ENCODE results near the gene HELT. TPM values are rescaled to one million over a fixed set of nuclear protein-coding genes. Genes with fewer than 3 reads are reported as not detected.
A peak's percentile ranks its signal among the peaks of the same experiment; 100 is the strongest.
"Not testable (repeated sequence)": the region's sequence is repeated elsewhere in the genome, so short reads cannot be mapped to it uniquely, and the experiment has no call there.

The HELT gene
- polyA plus RNA-seq, 6 donors from 2014 or later = not detected

DNA sequence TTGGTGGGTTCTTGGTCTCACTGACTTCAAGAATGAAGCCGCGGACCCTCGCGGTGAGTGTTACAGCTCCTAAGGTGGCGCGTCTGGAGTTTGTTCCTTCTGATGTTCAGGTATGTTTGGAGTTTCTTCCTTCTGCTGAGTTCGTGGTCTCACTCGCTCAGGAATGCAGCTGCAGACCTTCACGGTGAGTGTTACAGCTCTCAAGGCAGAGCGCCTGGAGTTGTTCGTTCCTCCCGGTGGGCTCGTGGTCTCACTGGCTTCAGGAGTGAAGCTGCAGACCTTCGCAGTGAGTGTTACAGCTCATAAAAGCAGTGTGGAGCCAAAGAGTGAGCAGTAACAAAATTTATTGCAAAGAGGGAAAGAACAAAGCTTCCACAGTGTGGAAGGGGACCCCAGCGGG, 29.0 kb upstream of the HELT start:
- ATAC-seq (ENCODE audit: low read depth in 2 of 2); H3K4me1 Mint-ChIP-seq; H3K4me3 Mint-ChIP-seq; H3K36me3 Mint-ChIP-seq; DNase-seq; H3K9me3 Mint-ChIP-seq; H3K27me3 Mint-ChIP-seq: not testable (repeated sequence)
- H3K27ac Mint-ChIP-seq = peak overlapping the region in 1 of 6 donors; percentile 44

DNA sequence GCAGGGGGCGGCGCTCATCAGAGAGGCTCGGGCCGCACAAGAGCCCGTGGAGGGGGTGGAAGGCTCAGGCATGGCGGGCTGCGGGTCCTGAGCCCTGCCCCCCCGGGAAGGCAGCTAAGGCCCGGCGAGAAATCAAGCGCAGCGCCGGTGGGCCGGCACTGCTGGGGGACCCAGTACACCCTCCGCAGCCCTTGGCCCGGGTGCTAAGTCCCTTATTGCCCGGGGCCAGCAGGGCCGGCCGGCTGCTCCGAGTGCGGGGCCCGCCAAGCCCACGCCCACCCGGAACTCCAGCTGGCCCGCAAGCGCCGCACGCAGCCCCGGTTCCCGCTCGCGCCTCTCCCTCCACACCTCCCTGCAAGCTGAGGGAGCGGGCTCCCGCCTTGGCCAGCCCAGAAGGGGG, 28.2 kb upstream of the HELT start:
- H3K36me3 Mint-ChIP-seq; H3K27me3 Mint-ChIP-seq; H3K4me3 Mint-ChIP-seq; H3K9me3 Mint-ChIP-seq; H3K4me1 Mint-ChIP-seq; H3K27ac Mint-ChIP-seq; DNase-seq; ATAC-seq (ENCODE audit: low read depth in 2 of 2): not testable (repeated sequence)

DNA sequence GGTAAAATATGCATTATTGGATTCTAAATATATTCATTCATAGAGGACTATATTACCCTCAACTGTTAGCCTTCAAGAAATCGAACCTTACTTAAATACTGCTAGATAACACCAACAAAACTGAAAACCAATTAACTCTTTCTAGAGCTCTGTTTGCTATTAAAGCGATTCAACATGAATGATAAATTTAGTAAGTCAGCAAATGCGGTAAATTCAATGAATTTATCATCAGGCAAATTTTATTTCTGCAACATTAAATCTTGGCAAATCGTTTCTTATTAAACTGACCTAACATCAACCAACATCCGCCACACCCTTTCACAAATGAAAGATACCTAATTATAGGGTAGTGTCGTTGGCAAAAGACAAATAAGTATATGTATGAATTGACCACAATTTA, 26.4 kb upstream of the HELT start:
- Mint-ChIP-seq H3K27ac (no peak overlapping the region), H3K36me3 (peaks cover 0 to 1% of the 10 kb centered on the region in 2 donors), H3K4me3 (no peak overlapping the region), H3K9me3 (peaks cover 0 to 3% (median 0%) of the 10 kb centered on the region in 7 donors), H3K27me3 (peaks cover 0 to 4% (median 2%) of the 10 kb centered on the region in 3 donors), H3K4me1 (no peaks in the 10 kb centered on the region)
- ATAC-seq (ENCODE audit: low read depth in 2 of 2) = no peak
- DNase-seq = no peak

DNA sequence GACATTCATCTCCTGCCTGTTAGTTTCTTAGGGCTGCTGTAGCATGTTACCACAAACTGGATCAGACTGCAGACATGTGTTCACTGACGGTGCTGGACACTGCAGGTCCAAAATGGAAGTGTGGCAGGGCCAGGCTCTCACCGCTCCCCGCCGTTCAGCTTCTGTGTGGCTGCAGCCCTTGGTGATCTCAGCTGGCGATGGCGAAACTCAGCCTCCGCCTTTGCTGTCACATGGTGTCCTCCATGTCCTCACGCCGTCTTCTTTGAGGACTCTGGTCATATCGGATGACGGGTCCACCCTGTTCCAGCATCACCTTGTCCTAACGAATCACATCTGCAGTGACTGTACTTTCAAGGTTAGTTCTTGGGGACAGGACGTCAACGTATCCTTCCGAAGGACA, 25.9 kb upstream of the HELT start:
- ATAC-seq (ENCODE audit: low read depth in 2 of 2) (no peak), DNase-seq (no peak)
- H3K27ac Mint-ChIP-seq = no peak overlapping the region
- H3K4me3 Mint-ChIP-seq = no peak overlapping the region
- H3K4me1 Mint-ChIP-seq = no peaks in the 10 kb centered on the region
- H3K27me3 Mint-ChIP-seq = peaks cover 0 to 5% (median 4%) of the 10 kb centered on the region in 3 donors
- H3K9me3 Mint-ChIP-seq = peaks cover 0 to 8% (median 1%) of the 10 kb centered on the region in 7 donors
- H3K36me3 Mint-ChIP-seq = peaks cover 0 to 5% of the 10 kb centered on the region in 2 donors

DNA sequence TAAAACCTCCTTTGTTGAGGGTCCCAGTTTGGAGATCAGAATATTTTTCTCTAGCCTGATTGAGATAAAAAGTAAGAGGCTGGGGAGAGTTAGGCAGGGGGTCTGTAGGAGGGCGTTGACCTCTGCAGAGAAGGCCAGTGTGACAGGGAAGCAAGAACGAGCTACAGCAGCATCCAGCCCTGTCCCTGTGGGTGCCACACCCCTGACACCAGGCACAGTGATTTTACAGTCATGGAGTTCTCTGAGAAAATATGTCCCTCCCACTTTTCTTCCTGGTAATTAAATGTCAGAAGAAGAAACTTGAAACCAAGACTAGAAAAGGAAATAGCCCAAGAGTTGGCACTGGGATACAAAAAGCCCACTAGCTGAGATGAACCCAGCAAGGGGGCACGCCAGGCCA, 25.0 kb upstream of the HELT start:
- no peak for ATAC-seq (ENCODE audit: low read depth in 2 of 2)
- Mint-ChIP-seq H3K27me3 (peaks cover 0 to 5% (median 4%) of the 10 kb centered on the region in 3 donors), H3K36me3 (peaks cover 0 to 5% of the 10 kb centered on the region in 2 donors), H3K9me3 (peaks cover 0 to 14% (median 2%) of the 10 kb centered on the region in 7 donors), H3K4me3 (peak overlapping the region in 1 of 8 donors; percentile 22), H3K4me1 (no peaks in the 10 kb centered on the region), H3K27ac (no peak overlapping the region)
- no peak for DNase-seq

DNA sequence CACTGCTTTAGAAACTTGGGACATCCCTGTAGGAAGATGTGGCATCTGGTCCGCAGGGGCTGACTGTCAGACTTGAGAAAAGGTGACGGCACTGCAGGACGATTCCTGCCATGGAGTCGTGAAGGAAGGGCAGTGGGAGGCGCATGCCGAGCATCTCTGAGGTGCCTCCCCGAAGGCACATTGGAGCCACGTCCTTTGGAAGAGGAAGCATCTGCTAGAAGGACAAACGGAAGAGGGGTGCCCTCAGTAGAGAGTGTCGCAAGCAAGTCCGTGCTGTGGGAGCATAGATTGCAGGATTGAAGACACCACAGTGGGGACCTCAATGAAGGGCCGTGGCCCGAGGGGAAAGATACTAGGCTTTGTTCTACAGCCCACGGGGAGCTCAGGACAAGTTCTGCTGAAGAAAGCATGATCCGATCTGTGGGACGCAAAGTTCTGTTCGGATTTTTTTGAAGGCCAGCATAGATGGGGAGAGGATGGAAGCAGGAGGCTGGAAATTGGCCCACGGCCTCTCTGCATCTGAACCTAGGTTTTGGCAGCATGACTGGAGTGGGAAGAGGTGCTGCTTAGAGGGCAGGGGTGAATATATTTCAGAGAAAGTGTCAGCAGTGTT, 24.2 kb upstream of the HELT start:
- Mint-ChIP-seq H3K27ac (no peak overlapping the region), H3K4me3 (no peak overlapping the region), H3K4me1 (no peaks in the 10 kb centered on the region), H3K36me3 (peaks cover 0 to 5% of the 10 kb centered on the region in 2 donors), H3K9me3 (peaks cover 0 to 14% (median 2%) of the 10 kb centered on the region in 7 donors), H3K27me3 (peaks cover 0 to 5% (median 4%) of the 10 kb centered on the region in 3 donors)
- ATAC-seq (ENCODE audit: low read depth in 2 of 2) (no peak), DNase-seq (no peak)

DNA sequence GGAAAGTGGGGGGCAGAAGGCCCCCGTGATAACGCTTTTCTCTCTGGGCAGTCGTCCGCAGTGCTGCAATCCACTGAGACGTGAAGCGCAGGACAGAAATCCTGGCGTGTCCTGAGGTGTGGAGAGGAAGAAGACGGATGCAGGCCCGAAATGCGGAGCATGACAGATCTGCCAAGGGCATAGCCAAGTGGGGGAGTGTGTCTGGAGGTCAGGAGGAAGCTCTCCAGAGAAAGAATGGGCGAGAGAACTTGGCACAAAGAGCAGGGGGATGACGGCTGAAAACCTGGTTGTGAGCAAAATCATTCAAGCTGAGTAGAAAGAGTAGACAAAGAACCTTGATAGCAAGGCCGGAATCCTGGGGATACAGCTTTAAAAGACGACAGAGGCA, 23.7 kb upstream of the HELT start:
- peaks cover 0 to 5% of the 10 kb centered on the region in 2 donors for H3K36me3 Mint-ChIP-seq
- H3K9me3 Mint-ChIP-seq = peaks cover 0 to 14% (median 2%) of the 10 kb centered on the region in 7 donors
- ATAC-seq (ENCODE audit: low read depth in 2 of 2) = no peak
- H3K27ac Mint-ChIP-seq = no peak overlapping the region
- DNase-seq = no peak
- no peak overlapping the region for H3K4me3 Mint-ChIP-seq
- no peaks in the 10 kb centered on the region for H3K4me1 Mint-ChIP-seq
- H3K27me3 Mint-ChIP-seq = peaks cover 0 to 5% (median 4%) of the 10 kb centered on the region in 3 donors

DNA sequence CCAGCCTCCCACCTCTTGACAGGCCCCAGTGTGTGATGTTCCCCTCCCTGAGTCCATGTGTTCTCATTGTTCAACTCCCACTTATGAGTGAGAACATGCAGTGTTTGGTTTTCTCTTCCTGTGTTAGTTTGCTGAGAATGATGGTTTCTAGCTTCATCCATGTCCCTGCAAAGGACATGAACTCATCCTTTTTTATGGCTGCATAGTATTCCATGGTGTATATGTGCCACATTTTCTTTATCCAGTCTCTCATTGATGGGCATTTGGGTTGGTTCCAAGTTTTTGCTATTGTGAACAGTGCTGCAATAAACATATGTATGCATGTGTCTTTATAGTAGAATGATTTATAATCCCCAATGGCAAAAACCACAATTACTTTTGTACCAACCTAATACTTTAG, 20.6 kb upstream of the HELT start:
- peaks cover 0 to 21% (median 13%) of the 10 kb centered on the region in 3 donors for H3K27me3 Mint-ChIP-seq
- H3K9me3 Mint-ChIP-seq = peaks cover 0 to 14% (median 4%) of the 10 kb centered on the region in 7 donors
- not testable (repeated sequence) for H3K36me3 Mint-ChIP-seq; ATAC-seq (ENCODE audit: low read depth in 2 of 2); H3K4me1 Mint-ChIP-seq; H3K4me3 Mint-ChIP-seq; DNase-seq
- H3K27ac Mint-ChIP-seq = peak overlapping the region in 1 of 6 donors; percentile 85

DNA sequence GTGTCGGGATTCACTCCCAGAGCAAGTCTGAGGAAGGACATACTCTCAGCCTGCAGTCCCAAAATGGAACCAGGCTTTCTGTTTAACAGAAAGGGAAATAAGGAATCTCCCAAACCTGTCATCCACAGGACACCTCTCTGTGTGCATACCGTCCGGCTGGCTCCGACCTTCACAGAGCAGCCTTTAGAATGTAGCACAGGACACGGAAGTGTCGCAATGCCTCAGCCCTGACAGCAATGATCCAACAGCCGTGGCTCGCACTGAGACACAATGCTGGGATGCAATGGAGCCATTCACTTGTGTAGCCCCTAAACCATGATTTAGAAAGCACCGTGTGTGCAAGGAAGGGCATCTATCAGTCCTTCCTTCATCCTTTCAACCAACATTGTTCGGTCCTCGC, 15.5 kb upstream of the HELT start:
- H3K36me3 Mint-ChIP-seq = no peaks in the 10 kb centered on the region
- DNase-seq = no peak
- H3K27ac Mint-ChIP-seq = peak overlapping the region in 1 of 6 donors; percentile 28

DNA sequence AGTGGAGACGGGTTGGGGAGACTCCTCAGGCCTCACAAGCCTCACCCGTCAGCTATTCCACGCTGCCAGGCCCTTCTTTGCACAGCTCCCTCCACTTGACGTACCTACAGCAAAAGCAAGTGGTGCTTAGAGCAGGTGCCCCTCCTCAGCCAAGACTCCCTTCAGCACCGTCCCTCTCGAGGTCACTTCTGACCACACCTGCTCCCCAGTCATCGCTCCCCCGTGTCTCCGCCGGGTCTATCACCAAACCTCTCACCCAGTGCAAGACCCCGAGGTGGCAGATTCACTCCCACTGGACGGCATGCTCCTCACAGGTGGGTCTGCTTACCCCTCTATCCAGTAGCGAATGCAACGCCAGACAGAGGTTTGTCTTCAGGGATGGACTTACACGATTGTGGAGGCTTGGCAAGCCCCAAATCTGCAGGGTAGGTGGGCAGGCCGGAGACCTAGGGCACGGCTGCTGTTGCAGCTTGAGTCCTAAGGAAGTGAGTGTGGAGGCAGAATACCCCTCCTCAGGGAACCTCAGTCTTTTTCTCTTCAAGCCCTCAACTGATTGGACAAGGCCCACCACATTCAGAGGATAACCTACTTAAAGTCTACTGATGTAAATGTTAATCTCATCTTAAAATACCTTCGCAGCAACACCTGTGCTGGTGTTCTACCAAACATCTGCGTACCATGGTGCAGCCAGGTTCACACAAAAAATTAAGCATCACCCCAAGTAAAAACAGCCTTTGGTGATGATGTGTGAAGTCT, 14.5 kb upstream of the HELT start:
- no peaks in the 10 kb centered on the region for H3K36me3 Mint-ChIP-seq
- H3K4me3 Mint-ChIP-seq = no peak overlapping the region
- peaks cover 6 to 10% (median 7%) of the 10 kb centered on the region in 3 donors for H3K4me1 Mint-ChIP-seq
- DNase-seq = no peak
- H3K27me3 Mint-ChIP-seq = peaks cover 31 to 56% (median 47%) of the 10 kb centered on the region in 3 donors
- no peak for ATAC-seq (ENCODE audit: low read depth in 2 of 2)
- H3K27ac Mint-ChIP-seq = no peak overlapping the region
- H3K9me3 Mint-ChIP-seq = peaks cover 0 to 4% (median 0%) of the 10 kb centered on the region in 7 donors

More for the DNA sequence above, 15.5 kb upstream of the HELT start:
- Mint-ChIP-seq H3K27me3 (peaks cover 21 to 46% (median 39%) of the 10 kb centered on the region in 3 donors), H3K4me1 (peaks cover 6 to 10% (median 7%) of the 10 kb centered on the region in 3 donors), H3K9me3 (peaks cover 0 to 5% (median 0%) of the 10 kb centered on the region in 7 donors), H3K4me3 (no peak overlapping the region)
- ATAC-seq (ENCODE audit: low read depth in 2 of 2) = no peak

DNA sequence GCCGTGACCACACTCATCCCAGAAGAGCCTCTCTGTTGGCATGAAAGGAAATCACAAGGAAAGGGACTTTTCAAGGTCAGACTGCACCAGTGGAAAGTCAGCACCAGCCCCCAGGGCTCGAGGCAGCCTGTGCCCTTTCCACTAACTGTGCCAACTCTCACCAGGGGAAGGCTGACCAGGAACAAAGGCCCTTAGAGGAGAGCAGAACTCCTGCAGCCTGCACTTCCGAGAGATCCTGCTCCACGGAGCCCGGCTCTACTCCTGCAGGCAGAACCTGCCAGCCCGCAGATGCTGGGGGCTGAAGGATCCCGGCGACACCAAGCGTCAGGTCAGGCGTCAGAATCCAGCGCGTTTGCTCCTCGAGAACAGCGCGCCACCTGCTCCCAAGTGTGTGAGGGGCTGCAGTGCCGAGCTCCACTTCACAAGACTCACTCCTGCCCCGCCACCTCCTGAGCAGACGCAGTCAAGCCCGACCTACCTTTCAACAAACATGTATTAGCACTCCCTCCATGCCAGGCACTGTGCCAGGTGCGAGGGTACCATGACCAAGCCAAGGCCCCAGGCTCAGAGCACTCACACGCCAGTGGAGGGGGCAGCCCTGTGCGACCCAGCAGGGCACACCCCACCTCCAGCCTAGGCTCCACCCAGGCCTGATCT, 13.6 kb upstream of the HELT start:
- Mint-ChIP-seq H3K36me3 (no peaks in the 10 kb centered on the region), H3K9me3 (peaks cover 0 to 4% (median 0%) of the 10 kb centered on the region in 7 donors), H3K4me3 (peak overlapping the region in 5 of 8 donors; percentile 20 to 46 (median 35)), H3K27me3 (peaks cover 40 to 65% (median 56%) of the 10 kb centered on the region in 3 donors), H3K27ac (no peak overlapping the region), H3K4me1 (peaks cover 6 to 10% (median 7%) of the 10 kb centered on the region in 3 donors)
- DNase-seq (no peak), ATAC-seq (ENCODE audit: low read depth in 2 of 2) (peak; percentile 53 to 63)

DNA sequence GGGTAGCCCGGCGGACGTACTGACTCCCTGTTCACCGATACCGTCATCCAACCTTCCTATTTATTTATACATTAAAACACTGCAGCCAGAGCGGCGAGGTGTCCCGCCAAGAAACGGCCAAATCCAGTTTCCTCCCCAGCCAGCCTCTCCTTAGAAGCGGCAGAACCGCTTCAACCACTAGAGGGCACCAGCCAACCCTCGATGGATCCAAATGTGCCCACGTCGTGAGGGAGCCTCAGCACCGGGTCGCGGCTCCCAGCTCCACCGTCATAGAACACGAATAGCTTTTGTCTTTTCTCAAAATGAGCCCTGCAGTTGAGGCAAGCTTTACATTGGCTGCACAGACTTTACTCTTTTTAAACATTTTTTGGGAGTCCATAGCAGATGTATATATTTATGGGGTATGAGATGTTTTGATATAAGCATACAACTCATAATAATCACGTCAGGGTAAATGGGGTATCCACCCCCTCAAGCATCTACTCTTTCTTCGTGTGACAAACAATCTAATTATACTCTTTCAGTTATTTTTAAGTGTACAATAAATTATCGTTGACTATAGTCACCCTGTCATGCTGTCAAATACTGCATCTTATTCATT, 13.0 kb upstream of the HELT start:
- Mint-ChIP-seq H3K9me3 (peaks cover 0 to 4% (median 0%) of the 10 kb centered on the region in 7 donors), H3K36me3 (no peaks in the 10 kb centered on the region), H3K4me1 (peaks cover 6 to 10% (median 7%) of the 10 kb centered on the region in 3 donors), H3K27me3 (peaks cover 46 to 72% (median 57%) of the 10 kb centered on the region in 3 donors), H3K27ac (no peak overlapping the region), H3K4me3 (peak overlapping the region in 6 of 8 donors; percentile 20 to 60 (median 39))
- DNase-seq (peak; percentile 62), ATAC-seq (ENCODE audit: low read depth in 2 of 2) (peak; percentile 90 to 93)

DNA sequence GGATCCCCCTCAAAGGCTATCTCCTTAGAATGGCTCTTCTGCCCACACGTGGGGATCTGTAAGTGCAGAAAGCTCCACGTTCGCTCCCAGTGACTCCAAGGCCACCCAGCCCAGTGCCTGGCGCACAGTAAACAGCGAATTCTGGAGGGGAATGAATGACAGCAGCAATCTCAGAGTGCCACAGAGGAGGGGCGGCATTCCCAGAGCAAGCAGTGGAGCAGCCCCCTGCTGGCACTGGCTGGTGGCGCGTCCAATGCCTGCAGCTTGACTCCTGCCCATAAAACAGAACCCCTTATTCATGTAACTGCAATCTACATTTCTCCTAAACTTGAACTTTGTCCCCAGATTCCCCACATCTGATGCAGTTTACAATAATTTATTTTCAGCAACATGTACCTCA, 6.9 kb upstream of the HELT start:
- Mint-ChIP-seq H3K4me1 (peaks cover 2 to 4% (median 3%) of the 10 kb centered on the region in 3 donors), H3K36me3 (no peaks in the 10 kb centered on the region), H3K9me3 (peaks cover 0 to 4% (median 0%) of the 10 kb centered on the region in 7 donors), H3K27ac (no peak overlapping the region), H3K4me3 (no peak overlapping the region), H3K27me3 (peaks cover 84 to 90% (median 85%) of the 10 kb centered on the region in 3 donors)
- DNase-seq = no peak
- ATAC-seq (ENCODE audit: low read depth in 2 of 2) = peak in 1 of 2 donors; percentile 37

Data from naive B cell (primary cell).